ENCODE measurements around the gene FAM234B. TPM values are rescaled to one million over a fixed set of nuclear protein-coding genes. Genes with fewer than 3 reads are reported as not detected.
"Not testable (repeated sequence)": the region's sequence is repeated elsewhere in the genome, so short reads cannot be mapped to it uniquely, and the experiment has no call there.

The FAM234B gene
- total RNA-seq, 8 experiments from 2014 or later, result 3.8 to 29.0 (median 23.4) TPM

GRCh38 chr12:13073173-13073572, 29.0 kb downstream of the FAM234B start:
- in situ Hi-C loops (cut with MboI; ENCODE audit: low pct_unique_long_range_greater_than_20kb in 2 of 9, low sequenced_read_pairs in 9 of 9, unreplicated experiment in 9 of 9), result no loop called here
- no peaks in the 10 kb centered on the region for H3K4me1 ChIP-seq (replicated peaks in 1 of 2)
- H3K27ac ChIP-seq, result no peak overlapping the region
- peak in 1 of 8 experiments; percentile 71 for ATAC-seq (replicated peaks in 6 of 8)
- WGBS, 10 experiments, result 60 to 100% (median 96%) methylated on average over 1 to 3 of the region's 3 CpGs; no CpG with 5 or more reads in 4 of the 10 experiments
- H3K4me3 ChIP-seq, result no peak overlapping the region

DNA sequence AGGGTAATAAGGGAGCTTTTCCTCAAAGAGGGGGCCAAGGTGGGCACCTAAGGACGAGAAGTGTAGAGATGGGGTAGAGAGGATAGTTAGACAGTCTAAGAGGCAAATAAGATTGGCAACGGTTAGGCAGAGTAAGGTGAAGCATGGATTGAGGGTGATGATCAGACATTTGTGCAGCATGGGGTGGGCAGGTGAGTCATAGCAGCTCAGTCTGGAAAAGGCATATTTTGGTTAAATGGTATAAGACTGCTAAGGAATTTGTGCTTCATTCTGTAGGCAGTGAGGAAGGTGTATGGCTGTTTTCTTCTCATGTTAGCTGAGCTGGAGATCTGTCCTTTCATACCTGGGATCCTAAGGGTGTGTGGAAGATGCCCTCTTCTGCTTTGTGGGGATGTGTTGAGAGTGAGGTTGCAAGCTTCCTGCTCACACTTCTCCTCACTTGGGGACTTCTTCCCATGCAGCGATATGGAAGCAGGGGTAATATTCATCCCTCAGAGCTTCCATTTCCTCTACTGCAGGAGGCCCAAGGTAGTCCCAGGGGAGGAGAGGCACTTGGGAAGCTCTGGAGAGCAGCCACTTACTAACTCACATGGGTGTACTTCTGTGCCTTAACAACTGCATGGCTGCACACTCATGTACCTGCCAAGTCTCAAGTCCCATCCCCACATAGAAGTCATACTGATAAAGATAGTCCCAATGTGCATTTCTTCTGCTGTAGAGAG, 30.4 kb downstream of the FAM234B start:
- 0 to 100% (median 89%) methylated on average over 1 to 3 of the region's 3 CpGs; no CpG with 5 or more reads in 2 of the 10 experiments for WGBS, 10 experiments
- Histone ChIP-seq H3K27ac (no peak overlapping the region), H3K4me3 (no peak overlapping the region), H3K4me1 (replicated peaks in 1 of 2) (no peaks in the 10 kb centered on the region)
- ATAC-seq (replicated peaks in 6 of 8), result no peak
- in situ Hi-C loops (cut with MboI; ENCODE audit: low pct_unique_long_range_greater_than_20kb in 2 of 9, low sequenced_read_pairs in 9 of 9, unreplicated experiment in 9 of 9), result loop anchor here in 1 of 9 experiments (25.0 kb wide), 1 partner anchor 138 kb away; no protein-coding TSS in a partner anchor

- Histone ChIP-seq H3K4me3 (no peak overlapping the region), H3K4me1 (replicated peaks in 1 of 2) (no peaks in the 10 kb centered on the region), H3K27ac (no peak overlapping the region)
- in situ Hi-C loops (cut with MboI; ENCODE audit: low pct_unique_long_range_greater_than_20kb in 2 of 9, low sequenced_read_pairs in 9 of 9, unreplicated experiment in 9 of 9), result loop anchor here in 1 of 9 experiments (25.0 kb wide), 1 partner anchor 137 kb away; no protein-coding TSS in a partner anchor
- no peak for ATAC-seq (replicated peaks in 6 of 8)
Measured at GRCh38 chr12:13075118-13075480, 30.9 kb downstream of the FAM234B start.

DNA sequence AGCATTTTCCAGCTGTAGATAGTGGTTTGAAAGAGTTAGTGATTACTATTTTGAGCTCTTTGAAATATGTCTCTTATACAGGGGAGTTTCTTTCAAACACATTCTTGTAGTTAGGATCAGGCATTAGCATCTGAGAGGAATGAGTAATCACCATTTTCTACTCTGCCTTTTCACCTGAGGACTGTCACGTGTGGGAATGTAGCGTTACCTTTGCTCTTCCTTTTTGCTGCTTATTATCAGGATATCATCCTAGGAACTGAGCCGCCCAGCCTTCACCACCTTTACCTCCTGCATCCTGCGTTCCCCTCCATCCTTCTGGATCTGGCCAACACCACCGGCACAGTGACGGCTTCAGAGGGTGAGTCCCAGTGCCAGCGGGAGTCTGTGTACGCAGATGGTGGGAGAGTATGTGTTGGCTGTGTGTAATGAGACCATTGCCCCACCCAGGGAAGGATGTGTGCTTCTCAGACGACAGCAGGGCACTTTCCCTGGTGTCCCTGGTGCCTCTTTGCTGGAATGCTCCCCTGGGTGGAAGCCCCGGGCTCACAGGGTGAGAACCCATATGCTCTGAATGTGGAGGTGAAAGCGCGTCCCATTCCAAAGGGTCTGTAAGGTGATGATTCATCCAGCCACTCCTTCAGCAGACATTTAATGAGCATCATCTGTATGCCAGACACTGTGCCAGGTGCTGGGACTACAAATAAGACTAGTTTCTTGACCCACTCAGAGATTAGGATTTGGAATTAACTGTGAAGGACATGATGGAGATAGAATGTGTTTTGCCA, 31.8 kb downstream of the FAM234B start:
- ATAC-seq (replicated peaks in 6 of 8), result no peak
- H3K27ac ChIP-seq, result no peak overlapping the region
- H3K4me3 ChIP-seq, result no peak overlapping the region
- in situ Hi-C loops (cut with MboI; ENCODE audit: low pct_unique_long_range_greater_than_20kb in 2 of 9, low sequenced_read_pairs in 9 of 9, unreplicated experiment in 9 of 9), result loop anchor here in 1 of 9 experiments (25.0 kb wide), 1 partner anchor 136 kb away; no protein-coding TSS in a partner anchor
- no peaks in the 10 kb centered on the region for H3K4me1 ChIP-seq (replicated peaks in 1 of 2)
- WGBS, 10 experiments, result 20 to 100% (median 91%) methylated on average over 1 to 6 of the region's 12 CpGs; no CpG with 5 or more reads in 2 of the 10 experiments

DNA sequence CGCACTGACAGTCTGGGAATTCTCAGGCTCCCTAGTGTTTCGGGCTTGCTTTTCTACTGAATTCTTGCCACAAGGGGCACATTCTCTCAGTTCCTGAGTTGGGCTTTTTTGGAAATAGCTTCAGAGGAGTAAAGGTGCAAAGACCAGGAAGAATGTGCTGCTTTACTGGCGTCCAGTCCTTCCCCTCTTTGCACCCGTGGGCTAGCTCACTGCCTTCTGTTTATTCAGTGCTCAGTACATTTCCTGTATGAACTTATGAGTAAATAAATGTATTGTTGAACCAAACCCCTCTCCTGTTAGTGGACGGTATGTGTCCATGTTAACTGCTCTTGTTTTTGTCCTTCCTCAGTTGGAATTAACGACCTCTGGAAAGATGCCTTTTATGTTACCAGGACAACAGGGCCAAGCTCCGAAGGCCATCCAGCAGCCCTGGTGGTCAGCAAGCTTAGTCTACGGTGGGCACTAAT, 35.3 kb downstream of the FAM234B start:
- in situ Hi-C loops (cut with MboI; ENCODE audit: low pct_unique_long_range_greater_than_20kb in 2 of 9, low sequenced_read_pairs in 9 of 9, unreplicated experiment in 9 of 9), result loop anchor here in 1 of 9 experiments (25.0 kb wide), 1 partner anchor 133 kb away; no protein-coding TSS in a partner anchor
- WGBS, 10 experiments, result 40 to 100% (median 73%) methylated on average over 1 to 5 of the region's 8 CpGs; no CpG with 5 or more reads in 2 of the 10 experiments
- no peaks in the 10 kb centered on the region for H3K4me1 ChIP-seq (replicated peaks in 1 of 2)
- no peak overlapping the region for H3K4me3 ChIP-seq
- ATAC-seq (replicated peaks in 6 of 8), result no peak
- no peak overlapping the region for H3K27ac ChIP-seq

- Histone ChIP-seq H3K4me3 (no peak overlapping the region), H3K27ac (no peak overlapping the region), H3K4me1 (replicated peaks in 1 of 2) (no peaks in the 10 kb centered on the region)
- 64 to 100% (median 92%) methylated on average over 1 to 3 of the region's 3 CpGs; no CpG with 5 or more reads in 1 of the 10 experiments for WGBS, 10 experiments
- no peak for ATAC-seq (replicated peaks in 6 of 8)
- in situ Hi-C loops (cut with MboI; ENCODE audit: low pct_unique_long_range_greater_than_20kb in 2 of 9, low sequenced_read_pairs in 9 of 9, unreplicated experiment in 9 of 9), result loop anchor here in 1 of 9 experiments (25.0 kb wide), 1 partner anchor 132 kb away; no protein-coding TSS in a partner anchor
Measured at GRCh38 chr12:13080266-13080665, 36.1 kb downstream of the FAM234B start.

DNA sequence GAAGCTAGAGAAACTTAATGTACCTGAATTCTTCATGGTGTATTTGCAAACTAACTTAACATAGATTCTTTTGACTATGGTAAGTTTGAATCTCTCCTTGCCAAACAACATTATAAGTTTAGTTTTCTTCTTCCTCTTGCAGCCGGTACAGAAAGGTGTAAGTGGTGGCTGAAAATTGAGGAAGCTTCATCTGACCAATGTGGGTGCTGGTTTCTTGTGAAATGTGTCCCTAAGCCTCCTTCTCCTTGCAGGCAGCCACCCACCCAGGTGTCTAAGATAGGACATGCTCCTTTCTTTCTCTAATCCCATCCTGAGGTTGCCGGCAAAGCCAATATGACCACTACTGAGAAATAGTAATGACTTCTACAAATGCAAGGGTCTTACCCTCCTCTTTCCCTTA, 38.7 kb downstream of the FAM234B start:
- no peak overlapping the region for H3K27ac ChIP-seq
- in situ Hi-C loops (cut with MboI; ENCODE audit: low pct_unique_long_range_greater_than_20kb in 2 of 9, low sequenced_read_pairs in 9 of 9, unreplicated experiment in 9 of 9), result loop anchor here in 1 of 9 experiments (25.0 kb wide), 1 partner anchor 129 kb away; no protein-coding TSS in a partner anchor
- no peak for ATAC-seq (replicated peaks in 6 of 8)
- 80 to 100% (median 100%) methylated on average over 1 to 2 of the region's 2 CpGs; no CpG with 5 or more reads in 2 of the 10 experiments for WGBS, 10 experiments
- H3K4me1 ChIP-seq (replicated peaks in 1 of 2), result peaks cover under 1 to 2% of the 10 kb centered on the region in 2 donors
- H3K4me3 ChIP-seq, result no peak overlapping the region

DNA sequence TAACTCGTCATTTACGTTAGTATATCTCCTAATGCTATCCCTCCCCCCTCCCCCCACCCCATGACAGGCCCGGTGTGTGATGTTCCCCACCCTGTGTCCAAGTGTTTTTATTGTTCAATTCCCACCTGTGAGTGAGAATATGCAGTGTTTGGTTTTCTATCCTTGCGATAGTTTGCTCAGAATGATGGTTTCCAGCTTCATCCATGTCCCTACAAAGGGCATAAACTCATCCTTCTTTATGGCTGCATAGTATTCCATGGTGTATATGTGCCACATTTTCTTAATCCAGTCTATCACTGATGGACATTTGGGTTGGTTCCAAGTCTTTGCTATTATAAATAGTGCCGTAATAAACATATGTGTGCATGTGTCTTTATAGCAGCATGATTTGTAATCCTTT, 39.5 kb downstream of the FAM234B start:
- in situ Hi-C loops (cut with MboI; ENCODE audit: low pct_unique_long_range_greater_than_20kb in 2 of 9, low sequenced_read_pairs in 9 of 9, unreplicated experiment in 9 of 9), result loop anchor here in 1 of 9 experiments (25.0 kb wide), 1 partner anchor 129 kb away; no protein-coding TSS in a partner anchor
- H3K4me3 ChIP-seq; ATAC-seq (replicated peaks in 6 of 8); H3K27ac ChIP-seq; H3K4me1 ChIP-seq (replicated peaks in 1 of 2): not testable (repeated sequence)
- WGBS, 10 experiments, result 100% methylated on average over 4 of the region's 5 CpGs; no CpG with 5 or more reads in 9 of the 10 experiments

DNA sequence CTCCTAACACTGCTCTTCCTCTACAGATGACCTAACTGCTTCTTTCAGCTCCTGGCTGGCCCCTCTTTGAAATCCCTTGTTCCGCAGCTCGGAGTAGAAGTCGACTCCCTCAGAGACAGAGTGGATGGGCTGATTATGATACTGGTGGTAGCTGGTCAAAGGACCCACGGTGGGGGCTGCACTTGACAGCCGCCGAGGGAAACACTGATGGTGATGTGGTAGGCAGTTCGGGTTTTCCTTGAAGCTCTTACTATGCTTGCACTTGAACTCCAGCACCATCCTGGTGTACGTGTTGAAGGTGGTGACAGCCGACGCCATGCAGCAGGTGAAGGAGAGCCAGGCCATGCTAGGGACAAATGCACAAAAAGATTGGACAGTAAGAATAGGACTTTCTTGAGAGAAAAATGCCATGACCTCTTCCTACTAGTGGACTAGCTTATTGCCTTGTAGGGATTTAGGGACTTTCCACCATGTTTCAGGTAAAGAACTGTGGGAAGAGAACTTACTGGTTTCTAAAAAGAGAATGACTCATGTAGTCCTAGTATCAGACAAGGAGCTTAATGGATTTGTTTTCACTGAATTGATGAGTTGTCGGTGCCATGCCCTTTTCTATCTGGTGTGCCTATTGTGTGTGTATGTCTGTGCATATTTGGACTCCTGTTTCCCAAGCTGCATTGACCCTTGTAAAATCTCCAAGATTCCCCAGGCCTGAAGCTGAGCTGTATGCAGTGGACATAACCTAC, 40.9 kb downstream of the FAM234B start:
- Histone ChIP-seq H3K4me3 (no peak overlapping the region), H3K4me1 (replicated peaks in 1 of 2) (peaks cover 11 to 13% of the 10 kb centered on the region in 2 donors), H3K27ac (no peak overlapping the region)
- in situ Hi-C loops (cut with MboI; ENCODE audit: low pct_unique_long_range_greater_than_20kb in 2 of 9, low sequenced_read_pairs in 9 of 9, unreplicated experiment in 9 of 9), result loop anchor here in 1 of 9 experiments (25.0 kb wide), 1 partner anchor 127 kb away; no protein-coding TSS in a partner anchor
- WGBS, 10 experiments, result 79 to 100% (median 96%) methylated on average over 1 to 7 of the region's 11 CpGs; no CpG with 5 or more reads in 4 of the 10 experiments
- ATAC-seq (replicated peaks in 6 of 8), result no peak

- H3K27ac ChIP-seq, result no peak overlapping the region
- H3K4me1 ChIP-seq (replicated peaks in 1 of 2), result peaks cover 11 to 13% of the 10 kb centered on the region in 2 donors
- 60 to 89% (median 80%) methylated on average over 1 to 7 of the region's 7 CpGs for WGBS, 10 experiments
- H3K4me3 ChIP-seq, result no peak overlapping the region
- in situ Hi-C loops (cut with MboI; ENCODE audit: low pct_unique_long_range_greater_than_20kb in 2 of 9, low sequenced_read_pairs in 9 of 9, unreplicated experiment in 9 of 9), result loop anchor here in 1 of 9 experiments (25.0 kb wide), 1 partner anchor 126 kb away; no protein-coding TSS in a partner anchor
- peak in 3 of 8 experiments; percentile 47 to 78 (median 66) for ATAC-seq (replicated peaks in 6 of 8)
Measured at GRCh38 chr12:13085968-13086686, 41.9 kb downstream of the FAM234B start.

DNA sequence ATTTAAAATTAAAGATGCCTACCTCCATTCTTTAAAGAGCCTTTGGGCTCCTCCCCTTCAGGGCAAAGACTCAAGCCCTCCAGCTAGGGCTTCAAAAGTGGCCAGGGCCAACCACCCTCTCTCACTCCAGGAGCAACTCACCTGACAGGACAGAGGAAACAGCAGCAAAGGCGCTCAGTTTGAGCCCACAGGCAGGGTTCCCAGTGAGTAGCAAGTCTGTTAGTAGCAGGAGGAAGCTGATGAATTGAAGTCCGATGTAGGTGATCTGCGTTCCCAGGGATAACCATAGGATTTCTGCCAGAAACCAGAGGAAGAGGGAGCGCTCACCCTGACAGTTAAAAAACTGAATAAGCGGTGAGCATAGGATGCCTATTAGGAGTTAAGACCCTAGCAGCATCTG, 43.6 kb downstream of the FAM234B start:
- H3K4me1 ChIP-seq (replicated peaks in 1 of 2), result peaks cover 13% of the 10 kb centered on the region in 2 donors
- ATAC-seq (replicated peaks in 6 of 8), result no peak
- peak overlapping the region in 1 of 2 donors; percentile 44 for H3K27ac ChIP-seq
- H3K4me3 ChIP-seq, result no peak overlapping the region
- WGBS, 10 experiments, result 60 to 100% (median 87%) methylated on average over 1 to 5 of the region's 5 CpGs; no CpG with 5 or more reads in 2 of the 10 experiments
- in situ Hi-C loops (cut with MboI; ENCODE audit: low pct_unique_long_range_greater_than_20kb in 2 of 9, low sequenced_read_pairs in 9 of 9, unreplicated experiment in 9 of 9), result loop anchor here in 1 of 9 experiments (25.0 kb wide), 1 partner anchor 125 kb away; no protein-coding TSS in a partner anchor
